Lower lobe of right lung (tissue), 2 donors: ENCODE data around the gene KCNT1. TPM values are rescaled to one million over a fixed set of nuclear protein-coding genes. Genes with fewer than 3 reads are reported as not detected.

Experiments used
- ATAC-seq, 2 donors: fragments of 200-7000 bp; cut with Tn5 transposase; one replicate each; pipeline ENCODE4 v1.9.1; 2020 to 2022; ENCODE audit warnings: mild to moderate bottlenecking in 2 of 2, moderate library complexity in 2 of 2
- DNase-seq: peaks from one replicate; pipeline ENCODE4 v3.0.0-alpha.2; 2020
- H3K27ac ChIP-seq: fragments of 200-600 bp; one replicate; pipeline ENCODE4 v1.8.0; 2022
- H3K27me3 ChIP-seq: fragments of 200-600 bp; one replicate; pipeline ENCODE4 v1.8.0; 2022; ENCODE audit warnings: low read depth
- H3K36me3 ChIP-seq: fragments of 200-600 bp; one replicate; pipeline ENCODE4 v1.8.0; 2022; ENCODE audit warnings: mild to moderate bottlenecking
- H3K4me1 ChIP-seq: fragments of 200-600 bp; one replicate; pipeline ENCODE4 v1.8.0; 2022
- H3K4me3 ChIP-seq: fragments of 200-600 bp; one replicate; pipeline ENCODE4 v1.8.0; 2022; ENCODE audit warnings: mild to moderate bottlenecking
- H3K9me3 ChIP-seq: fragments of 200-600 bp; one replicate; pipeline ENCODE4 v1.8.0; 2022
- intact Hi-C: fragments of 100-400 bp; cut with DNase I; formaldehyde crosslinking; loops from one replicate; pipeline ENCODE4 v1.11.0; 2022
- total RNA-seq: library from RNA; stranded (reverse); fragmentation: NEBNext Ultra II Directional; extraction: Animal tissue kit (Norgen Biotek cat#: 25700); gene quantifications from one replicate; pipeline ENCODE4 v1.2.1, GENCODE V29; 2021
- TF ChIP-seq, protein P1 (sequence below): fragments of 200-600 bp; IDR thresholded peaks from one replicate; pipeline ENCODE4 v1.8.0; 2022; ENCODE audit warnings: antibody characterized with exemption, mild to moderate bottlenecking
- donor health status: DM: no; HTN: yes; CAD: no; lungs with severe emphysema.

The KCNT1 gene
- total RNA-seq, 1 donor from 2014 or later, result 0.35 TPM

DNA sequence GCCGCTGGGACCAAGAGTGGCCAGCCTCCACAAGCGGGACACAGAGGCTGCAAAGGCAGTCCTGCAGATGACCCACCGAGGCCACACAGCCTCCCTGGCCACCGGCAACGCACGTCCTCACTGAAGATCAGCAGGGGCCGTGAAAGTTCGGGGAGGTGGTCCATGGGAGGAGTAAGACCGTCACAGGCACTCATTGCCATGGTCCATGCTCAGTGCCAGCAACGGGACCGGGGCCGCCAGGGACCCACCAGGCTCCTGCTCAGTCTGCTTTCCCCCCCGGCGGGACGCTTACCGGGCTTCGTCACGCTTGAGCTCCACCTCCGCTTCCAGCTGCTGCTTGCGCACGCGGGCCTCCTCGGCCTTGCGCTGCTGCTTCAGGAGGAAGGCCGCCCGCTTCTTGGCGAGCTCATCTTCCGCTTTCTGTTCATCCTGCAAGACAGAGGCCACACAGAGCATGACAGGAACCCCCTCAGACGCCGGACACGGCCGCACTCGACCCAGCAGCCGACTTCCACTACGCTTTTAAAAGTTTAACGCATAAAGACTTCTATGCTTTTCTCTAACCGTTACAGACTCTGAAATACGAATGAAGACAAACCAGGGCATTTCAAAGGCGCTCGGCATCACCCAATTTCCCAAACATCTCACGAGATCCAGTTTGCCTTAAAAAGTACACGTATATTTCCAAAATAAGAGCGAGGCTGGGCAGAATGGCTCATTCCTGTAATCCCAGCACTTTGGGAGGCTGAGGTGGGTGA, 116.9 kb downstream of the KCNT1 start:
- Histone ChIP-seq H3K9me3 (no peaks in the 10 kb centered on the region), H3K27me3 (no peaks in the 10 kb centered on the region), H3K36me3 (peaks cover 100% of the 10 kb centered on the region), H3K27ac (no peak overlapping the region), H3K4me1 (no peaks in the 10 kb centered on the region), H3K4me3 (no peak overlapping the region)
- DNase-seq (no peak), ATAC-seq (no peak)
- TF ChIP-seq, protein P1, sequence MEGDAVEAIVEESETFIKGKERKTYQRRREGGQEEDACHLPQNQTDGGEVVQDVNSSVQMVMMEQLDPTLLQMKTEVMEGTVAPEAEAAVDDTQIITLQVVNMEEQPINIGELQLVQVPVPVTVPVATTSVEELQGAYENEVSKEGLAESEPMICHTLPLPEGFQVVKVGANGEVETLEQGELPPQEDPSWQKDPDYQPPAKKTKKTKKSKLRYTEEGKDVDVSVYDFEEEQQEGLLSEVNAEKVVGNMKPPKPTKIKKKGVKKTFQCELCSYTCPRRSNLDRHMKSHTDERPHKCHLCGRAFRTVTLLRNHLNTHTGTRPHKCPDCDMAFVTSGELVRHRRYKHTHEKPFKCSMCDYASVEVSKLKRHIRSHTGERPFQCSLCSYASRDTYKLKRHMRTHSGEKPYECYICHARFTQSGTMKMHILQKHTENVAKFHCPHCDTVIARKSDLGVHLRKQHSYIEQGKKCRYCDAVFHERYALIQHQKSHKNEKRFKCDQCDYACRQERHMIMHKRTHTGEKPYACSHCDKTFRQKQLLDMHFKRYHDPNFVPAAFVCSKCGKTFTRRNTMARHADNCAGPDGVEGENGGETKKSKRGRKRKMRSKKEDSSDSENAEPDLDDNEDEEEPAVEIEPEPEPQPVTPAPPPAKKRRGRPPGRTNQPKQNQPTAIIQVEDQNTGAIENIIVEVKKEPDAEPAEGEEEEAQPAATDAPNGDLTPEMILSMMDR, result no peak
- intact Hi-C loops, result no loop called here

- H3K4me3 ChIP-seq, result no peak overlapping the region
- peaks cover 100% of the 10 kb centered on the region for H3K36me3 ChIP-seq
- TF ChIP-seq, protein P1, result no peak
- no peaks in the 10 kb centered on the region for H3K9me3 ChIP-seq
- DNase-seq (no peak), ATAC-seq (no peak)
- H3K27me3 ChIP-seq, result no peaks in the 10 kb centered on the region
- no peaks in the 10 kb centered on the region for H3K4me1 ChIP-seq
- intact Hi-C loops, result no loop called here
- no peak overlapping the region for H3K27ac ChIP-seq
Observed at GRCh38 chr9:135819905-135820304, 117.9 kb downstream of the KCNT1 start.

- TF ChIP-seq, protein P1, result no peak
- ATAC-seq, result no peak
- no peaks in the 10 kb centered on the region for H3K4me1 ChIP-seq
- no peaks in the 10 kb centered on the region for H3K27me3 ChIP-seq
- no peak overlapping the region for H3K4me3 ChIP-seq
- intact Hi-C loops, result no loop called here
- no peak for DNase-seq
- H3K27ac ChIP-seq, result no peak overlapping the region
- no peaks in the 10 kb centered on the region for H3K9me3 ChIP-seq
- H3K36me3 ChIP-seq, result peaks cover 100% of the 10 kb centered on the region
Observed at GRCh38 chr9:135820661-135821060, 118.7 kb downstream of the KCNT1 start.

- Histone ChIP-seq H3K4me1 (no peaks in the 10 kb centered on the region), H3K9me3 (no peaks in the 10 kb centered on the region), H3K4me3 (no peak overlapping the region), H3K36me3 (peaks cover 100% of the 10 kb centered on the region), H3K27me3 (no peaks in the 10 kb centered on the region), H3K27ac (no peak overlapping the region)
- TF ChIP-seq, protein P1, result no peak
- ATAC-seq (no peak), DNase-seq (no peak)
- intact Hi-C loops, result no loop called here
Observed at GRCh38 chr9:135821116-135821515, 119.1 kb downstream of the KCNT1 start.

DNA sequence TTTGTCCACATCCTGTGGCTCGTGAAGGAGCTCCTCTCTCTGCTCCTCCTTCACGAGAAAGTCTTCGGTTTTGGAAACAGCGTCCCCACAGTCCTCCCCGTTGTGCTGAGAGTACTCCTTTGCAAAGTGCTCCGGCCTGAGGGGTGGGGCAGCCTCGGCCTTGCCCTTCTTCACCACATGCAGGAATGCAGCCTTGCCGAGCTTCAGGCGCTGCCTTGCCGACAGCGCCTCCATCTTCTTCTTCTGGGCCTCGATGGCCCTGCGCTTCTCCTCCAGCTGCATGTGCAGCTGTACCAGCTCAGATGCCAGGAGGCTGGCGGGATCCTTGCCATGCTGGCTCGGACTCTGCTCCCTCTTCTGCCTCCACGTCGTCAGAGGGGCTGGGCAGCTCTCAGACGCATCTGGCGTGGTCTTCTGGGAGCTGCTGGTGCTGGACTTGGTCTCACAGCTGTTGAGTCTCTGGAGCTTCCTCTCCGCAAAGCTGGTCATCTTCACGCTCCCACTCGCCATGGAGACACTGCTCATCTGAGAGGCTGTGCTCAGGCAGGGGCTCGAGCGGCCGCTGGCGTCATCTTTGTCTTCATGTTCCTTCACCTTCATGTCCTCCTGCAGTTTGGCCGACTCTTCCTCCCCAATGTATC, 119.9 kb downstream of the KCNT1 start:
- Histone ChIP-seq H3K36me3 (peaks cover 100% of the 10 kb centered on the region), H3K27ac (no peak overlapping the region), H3K4me3 (no peak overlapping the region), H3K4me1 (no peaks in the 10 kb centered on the region), H3K27me3 (no peaks in the 10 kb centered on the region), H3K9me3 (no peaks in the 10 kb centered on the region)
- intact Hi-C loops, result no loop called here
- DNase-seq (no peak), ATAC-seq (no peak)
- TF ChIP-seq, protein P1, result no peak
